GM13976 (cell line): Measurements from ENCODE around the gene CASK.

Source experiments
- DNase-seq: peaks from one replicate; pipeline ENCODE4 v3.0.0; 2012; ENCODE audit warnings: low spot score
- in situ Hi-C: fragments of 300-500 bp; cut with MboI; formaldehyde crosslinking; loops from one replicate; pipeline ENCODE4 v1.12.0; 2022; ENCODE audit warnings: low sequenced_read_pairs, mixed read lengths, inconsistent platforms; ENCODE audit not compliant: unreplicated experiment
- TF ChIP-seq, protein P1 (sequence below): IDR thresholded peaks from 2 replicates; pipeline ENCODE4 v1.5.1; 2012; ENCODE audit warnings: borderline replicate concordance, mild to moderate bottlenecking; ENCODE audit not compliant: insufficient read depth; ENCODE audit errors: extremely low read depth, missing control alignments, control extremely low read depth

The CASK gene

DNA sequence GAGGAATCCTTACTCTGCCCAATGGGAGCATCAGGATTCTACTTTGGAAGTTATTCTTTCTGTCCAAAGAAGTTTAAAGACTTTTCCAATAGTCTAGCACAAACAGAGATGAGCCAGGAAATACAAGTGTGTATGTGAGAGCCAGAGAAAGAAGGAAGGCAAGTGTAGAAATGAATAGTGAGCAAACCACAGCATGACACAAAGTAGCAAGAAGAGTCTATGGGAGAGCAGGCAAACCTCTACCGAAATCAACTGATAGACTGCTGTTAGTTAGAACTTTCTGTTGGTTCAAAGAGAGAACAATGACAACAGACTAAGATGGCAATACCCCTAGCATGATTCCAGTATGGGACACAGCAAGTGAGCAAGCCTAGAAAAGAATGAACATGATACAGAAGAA is 250.7 kb downstream of the CASK start:
- TF ChIP-seq, protein P1, sequence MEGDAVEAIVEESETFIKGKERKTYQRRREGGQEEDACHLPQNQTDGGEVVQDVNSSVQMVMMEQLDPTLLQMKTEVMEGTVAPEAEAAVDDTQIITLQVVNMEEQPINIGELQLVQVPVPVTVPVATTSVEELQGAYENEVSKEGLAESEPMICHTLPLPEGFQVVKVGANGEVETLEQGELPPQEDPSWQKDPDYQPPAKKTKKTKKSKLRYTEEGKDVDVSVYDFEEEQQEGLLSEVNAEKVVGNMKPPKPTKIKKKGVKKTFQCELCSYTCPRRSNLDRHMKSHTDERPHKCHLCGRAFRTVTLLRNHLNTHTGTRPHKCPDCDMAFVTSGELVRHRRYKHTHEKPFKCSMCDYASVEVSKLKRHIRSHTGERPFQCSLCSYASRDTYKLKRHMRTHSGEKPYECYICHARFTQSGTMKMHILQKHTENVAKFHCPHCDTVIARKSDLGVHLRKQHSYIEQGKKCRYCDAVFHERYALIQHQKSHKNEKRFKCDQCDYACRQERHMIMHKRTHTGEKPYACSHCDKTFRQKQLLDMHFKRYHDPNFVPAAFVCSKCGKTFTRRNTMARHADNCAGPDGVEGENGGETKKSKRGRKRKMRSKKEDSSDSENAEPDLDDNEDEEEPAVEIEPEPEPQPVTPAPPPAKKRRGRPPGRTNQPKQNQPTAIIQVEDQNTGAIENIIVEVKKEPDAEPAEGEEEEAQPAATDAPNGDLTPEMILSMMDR, result no peak
- in situ Hi-C loops, result no loop called here
- no peak for DNase-seq

DNA sequence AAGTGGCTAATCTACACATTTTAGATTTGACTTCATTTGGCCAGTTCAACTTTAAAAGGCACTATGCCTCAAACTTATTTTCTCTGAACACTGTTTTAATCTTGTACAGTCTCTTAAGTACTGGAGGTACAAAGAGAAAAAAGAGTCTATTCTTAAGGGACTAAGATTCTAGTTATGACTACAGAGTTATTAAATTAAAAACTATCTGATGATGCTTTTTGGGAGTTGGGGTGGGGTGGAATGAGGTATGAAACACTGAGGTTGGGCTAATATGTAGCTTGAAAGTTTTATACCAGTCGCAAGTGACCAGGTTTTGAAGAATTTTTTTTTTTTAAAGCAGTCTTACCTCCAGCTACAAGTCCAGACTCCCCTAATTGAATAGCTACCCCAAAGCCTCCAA is 252.3 kb downstream of the CASK start:
- TF ChIP-seq, protein P1, result no peak
- DNase-seq, result no peak
- in situ Hi-C loops, result no loop called here

GRCh38 chrX:41670112-41670511 is 253.2 kb downstream of the CASK start:
- no peak for DNase-seq
- in situ Hi-C loops, result no loop called here
- TF ChIP-seq, protein P1, result no peak

DNA sequence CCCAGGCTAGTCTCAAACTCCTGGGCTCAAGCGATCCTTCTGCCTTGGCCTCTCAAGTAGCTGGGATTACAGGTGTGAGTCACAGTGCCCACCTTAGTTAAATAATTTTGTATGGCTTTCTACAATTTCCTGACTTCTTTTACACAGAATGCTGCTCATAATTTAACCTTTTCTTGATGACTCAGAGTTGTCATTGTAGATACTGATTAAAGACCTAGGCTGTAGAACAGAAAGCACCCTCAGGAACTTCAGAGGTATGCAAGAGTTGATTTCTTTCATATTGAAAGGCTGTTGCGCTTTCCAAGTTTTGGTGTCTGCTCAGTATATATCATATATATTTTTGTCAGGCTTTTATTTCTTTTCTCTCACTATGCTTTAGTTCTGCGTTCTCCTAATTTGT is 255.7 kb downstream of the CASK start:
- TF ChIP-seq, protein P1, result no peak
- DNase-seq, result no peak
- in situ Hi-C loops, result no loop called here

- TF ChIP-seq, protein P1, result no peak
- DNase-seq, result no peak
- in situ Hi-C loops, result no loop called here
Observed at GRCh38 chrX:41666251-41666650, 257.1 kb downstream of the CASK start.

GRCh38 chrX:41665686-41666085 is 257.7 kb downstream of the CASK start:
- TF ChIP-seq, protein P1, result no peak
- no peak for DNase-seq
- in situ Hi-C loops, result no loop called here

DNA sequence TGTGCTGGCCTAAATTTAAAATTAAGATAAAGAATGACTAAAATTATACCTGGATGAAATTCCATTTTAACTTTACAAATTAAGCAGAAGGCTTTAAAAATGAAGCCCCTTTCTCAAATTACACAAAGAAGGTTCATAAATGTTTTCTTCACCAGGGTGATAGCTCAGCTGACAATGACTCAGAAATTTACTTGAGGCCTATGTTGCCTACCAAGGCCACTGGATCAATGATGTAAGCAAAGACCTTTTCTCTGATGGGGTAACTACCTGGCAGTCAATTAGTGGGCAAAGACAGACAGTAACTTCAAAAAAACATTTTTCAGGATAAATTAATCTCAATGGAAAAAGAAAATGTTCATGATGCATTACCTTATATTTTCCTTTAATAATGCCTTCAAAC is 258.4 kb downstream of the CASK start:
- in situ Hi-C loops, result no loop called here
- TF ChIP-seq, protein P1, result no peak
- DNase-seq, result no peak
